HEK293 (cell line): ENCODE data around the gene AIRE.
A peak's percentile ranks its signal among the peaks of the same experiment; 100 is the strongest.

Source experiments
- GLIS2 ChIP-seq: fragments of 450-650 bp; formaldehyde crosslinking; IDR thresholded peaks from 2 replicates; pipeline ENCODE4 v1.5.1; 2016; ENCODE audit warnings: missing biosample characterization, missing genetic modification characterization
- HIC1 ChIP-seq: fragments of 450-650 bp; formaldehyde crosslinking; IDR thresholded peaks from 2 replicates; pipeline ENCODE4 v1.5.1; 2016; ENCODE audit warnings: missing biosample characterization, missing genetic modification characterization
- HOXA7 ChIP-seq: sonication (generic); formaldehyde crosslinking; IDR thresholded peaks from 2 replicates; pipeline ENCODE4 v1.8.1; 2022; ENCODE audit warnings: missing genetic modification reagents, borderline replicate concordance
- HOXD13 ChIP-seq: sonication (generic); formaldehyde crosslinking; IDR thresholded peaks from 2 replicates; pipeline ENCODE4 v1.8.0; 2022; ENCODE audit warnings: missing genetic modification reagents, borderline replicate concordance
- IKZF3 ChIP-seq: fragments of 450-650 bp; IDR thresholded peaks from 2 replicates; pipeline ENCODE4 v1.5.0; 2018; ENCODE audit warnings: missing biosample characterization, mild to moderate bottlenecking, missing genetic modification characterization, moderate library complexity
- KLF8 ChIP-seq: fragments of 450-650 bp; formaldehyde crosslinking; IDR thresholded peaks from 2 replicates; pipeline ENCODE4 v1.5.1; 2016; ENCODE audit warnings: missing biosample characterization, missing genetic modification characterization
- KLF9 ChIP-seq: fragments of 450-650 bp; formaldehyde crosslinking; IDR thresholded peaks from 2 replicates; pipeline ENCODE4 v1.5.1; 2016; ENCODE audit warnings: missing biosample characterization, missing genetic modification characterization, low read depth
- MYNN ChIP-seq: fragments of 450-650 bp; formaldehyde crosslinking; IDR thresholded peaks from 2 replicates; pipeline ENCODE4 v1.5.1; 2016; ENCODE audit warnings: missing biosample characterization, missing genetic modification characterization, borderline replicate concordance
- SP3 ChIP-seq: fragments of 450-650 bp; formaldehyde crosslinking; IDR thresholded peaks from 2 replicates; pipeline ENCODE4 v1.5.1; 2016; ENCODE audit warnings: missing biosample characterization, missing genetic modification characterization
- SP7 ChIP-seq: fragments of 450-650 bp; formaldehyde crosslinking; IDR thresholded peaks from 2 replicates; pipeline ENCODE4 v1.5.1; 2016; ENCODE audit warnings: missing biosample characterization, missing genetic modification characterization
- WT1 ChIP-seq: fragments of 450-650 bp; formaldehyde crosslinking; IDR thresholded peaks from 2 replicates; pipeline ENCODE4 v1.5.1; 2016; ENCODE audit warnings: missing biosample characterization, missing genetic modification characterization
- ZBTB20 ChIP-seq: fragments of 450-650 bp; formaldehyde crosslinking; IDR thresholded peaks from 2 replicates; pipeline ENCODE4 v1.5.1; 2016; ENCODE audit warnings: missing biosample characterization, missing genetic modification characterization
- ZBTB48 ChIP-seq: fragments of 450-650 bp; formaldehyde crosslinking; IDR thresholded peaks from 2 replicates; pipeline ENCODE4 v1.5.1; 2016; ENCODE audit warnings: missing biosample characterization, missing genetic modification characterization
- ZBTB8A ChIP-seq: fragments of 450-650 bp; formaldehyde crosslinking; IDR thresholded peaks from 2 replicates; pipeline ENCODE4 v1.5.1; 2016; ENCODE audit warnings: missing biosample characterization, missing genetic modification characterization
- ZNF132 ChIP-seq: fragments of 450-650 bp; formaldehyde crosslinking; IDR thresholded peaks from 2 replicates; pipeline ENCODE4 v1.5.1; 2017; ENCODE audit warnings: missing biosample characterization, missing genetic modification characterization, borderline replicate concordance
- ZNF23 ChIP-seq: fragments of 450-650 bp; formaldehyde crosslinking; IDR thresholded peaks from 2 replicates; pipeline ENCODE4 v1.5.1; 2016; ENCODE audit warnings: missing biosample characterization, missing genetic modification characterization, borderline replicate concordance
- ZNF341 ChIP-seq: fragments of 450-650 bp; formaldehyde crosslinking; IDR thresholded peaks from 2 replicates; pipeline ENCODE4; 2016; ENCODE audit warnings: low read depth, missing biosample characterization, missing genetic modification characterization
- ZNF354C ChIP-seq: fragments of 450-650 bp; formaldehyde crosslinking; IDR thresholded peaks from 2 replicates; pipeline ENCODE4 v1.5.1; 2016; ENCODE audit warnings: missing biosample characterization, missing genetic modification characterization, low read depth, borderline replicate concordance
- ZNF362 ChIP-seq: fragments of 450-650 bp; formaldehyde crosslinking; IDR thresholded peaks from 2 replicates; pipeline ENCODE4 v1.5.1; 2016; ENCODE audit warnings: missing biosample characterization, missing genetic modification characterization
- ZNF366 ChIP-seq: fragments of 450-650 bp; formaldehyde crosslinking; conservative IDR thresholded peaks from 2 replicates; pipeline ENCODE4 v1.5.1; 2016; ENCODE audit warnings: missing biosample characterization, missing genetic modification characterization
- ZNF488 ChIP-seq: fragments of 450-650 bp; formaldehyde crosslinking; IDR thresholded peaks from 2 replicates; pipeline ENCODE4 v1.5.1; 2016; ENCODE audit warnings: missing biosample characterization, missing genetic modification characterization
- ZNF600 ChIP-seq: fragments of 450-650 bp; formaldehyde crosslinking; IDR thresholded peaks from 2 replicates; pipeline ENCODE4 v1.5.1; 2016; ENCODE audit warnings: missing biosample characterization, missing genetic modification characterization
- ZNF639 ChIP-seq: fragments of 450-650 bp; formaldehyde crosslinking; IDR thresholded peaks from 2 replicates; pipeline ENCODE4 v1.5.1; 2016; ENCODE audit warnings: missing biosample characterization, missing genetic modification characterization
- ZNF654 ChIP-seq: fragments of 450-650 bp; formaldehyde crosslinking; IDR thresholded peaks from 2 replicates; pipeline ENCODE4 v1.5.1; 2016; ENCODE audit warnings: low read depth, missing biosample characterization, missing genetic modification characterization
- ZNF707 ChIP-seq: fragments of 450-650 bp; formaldehyde crosslinking; IDR thresholded peaks from 2 replicates; pipeline ENCODE4 v1.5.1; 2016; ENCODE audit warnings: missing biosample characterization, missing genetic modification characterization
- ZNF791 ChIP-seq: fragments of 450-650 bp; formaldehyde crosslinking; IDR thresholded peaks from 2 replicates; pipeline ENCODE4 v1.5.1; 2016; ENCODE audit warnings: missing biosample characterization, missing genetic modification characterization
- TF ChIP-seq, protein P1 (sequence below): fragments of 450-650 bp; formaldehyde crosslinking; IDR thresholded peaks from 2 replicates; pipeline ENCODE4 v1.5.1; 2016; ENCODE audit warnings: missing biosample characterization, missing genetic modification characterization

Gene AIRE

GRCh38 chr21:44291936-44292811, 6.5 kb downstream of the AIRE start (continued):
- no peak for TF ChIP-seq HIC1
- no peak for TF ChIP-seq SP7 (tag by site-specific recombination)
- TF ChIP-seq ZNF654 (tag by site-specific recombination), result no peak
- no peak for TF ChIP-seq ZNF354C (tag by site-specific recombination)
- no peak for TF ChIP-seq HOXA7 (CRISPR knock-in tag)
- TF ChIP-seq ZNF341 (tag by site-specific recombination), result peak; percentile 16; the same call in 1 of the 2 replicates
- no peak for TF ChIP-seq IKZF3
- TF ChIP-seq ZNF791 (tag by site-specific recombination), result no peak
- TF ChIP-seq ZBTB48 (tag by site-specific recombination), result no peak
- TF ChIP-seq, protein P1, sequence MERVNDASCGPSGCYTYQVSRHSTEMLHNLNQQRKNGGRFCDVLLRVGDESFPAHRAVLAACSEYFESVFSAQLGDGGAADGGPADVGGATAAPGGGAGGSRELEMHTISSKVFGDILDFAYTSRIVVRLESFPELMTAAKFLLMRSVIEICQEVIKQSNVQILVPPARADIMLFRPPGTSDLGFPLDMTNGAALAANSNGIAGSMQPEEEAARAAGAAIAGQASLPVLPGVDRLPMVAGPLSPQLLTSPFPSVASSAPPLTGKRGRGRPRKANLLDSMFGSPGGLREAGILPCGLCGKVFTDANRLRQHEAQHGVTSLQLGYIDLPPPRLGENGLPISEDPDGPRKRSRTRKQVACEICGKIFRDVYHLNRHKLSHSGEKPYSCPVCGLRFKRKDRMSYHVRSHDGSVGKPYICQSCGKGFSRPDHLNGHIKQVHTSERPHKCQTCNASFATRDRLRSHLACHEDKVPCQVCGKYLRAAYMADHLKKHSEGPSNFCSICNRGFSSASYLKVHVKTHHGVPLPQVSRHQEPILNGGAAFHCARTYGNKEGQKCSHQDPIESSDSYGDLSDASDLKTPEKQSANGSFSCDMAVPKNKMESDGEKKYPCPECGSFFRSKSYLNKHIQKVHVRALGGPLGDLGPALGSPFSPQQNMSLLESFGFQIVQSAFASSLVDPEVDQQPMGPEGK (tag by site-specific recombination), result peak; percentile 54
- 0 out of 2 replicates have a peak, but pooled peaks have one; percentile 26 for TF ChIP-seq ZNF600
- no peak for TF ChIP-seq ZNF362 (tag by site-specific recombination)
- no peak for TF ChIP-seq ZNF488
- no peak for TF ChIP-seq ZNF639 (tag by site-specific recombination)
- TF ChIP-seq SP3 (tag by site-specific recombination), result peak; percentile 61
- TF ChIP-seq ZNF23 (tag by site-specific recombination), result no peak
- no peak for TF ChIP-seq HOXD13
- TF ChIP-seq ZNF366, result no peak
- TF ChIP-seq GLIS2 (tag by site-specific recombination), result peak; percentile 77
- TF ChIP-seq KLF8 (tag by site-specific recombination), result 0 out of 2 replicates have a peak, but pooled peaks have one; percentile 26
- TF ChIP-seq ZNF132 (tag by site-specific recombination), result no peak
- no peak for TF ChIP-seq ZNF707
- TF ChIP-seq MYNN (tag by site-specific recombination), result no peak
- TF ChIP-seq ZBTB8A (tag by site-specific recombination), result 0 out of 2 replicates have a peak, but pooled peaks have one; percentile 13
- TF ChIP-seq KLF9 (tag by site-specific recombination), result peak; percentile 92
- no peak for TF ChIP-seq WT1 (tag by site-specific recombination)
- TF ChIP-seq ZBTB20 (tag by site-specific recombination), result peak; percentile 61
- TF ChIP-seq, all 188 proteins: peak for 11
